Prostate gland (tissue), 2 donors: ENCODE data around the gene SETBP1.

Experiments
- POLR2A ChIP-seq: fragments of 450-650 bp; IDR thresholded peaks from one replicate; pipeline ENCODE4 v1.6.1; 2016; ENCODE audit warnings: antibody characterized with exemption, mild to moderate bottlenecking
- POLR2AphosphoS5 ChIP-seq: sonication (generic); formaldehyde crosslinking; IDR thresholded peaks from one replicate; pipeline ENCODE4 v1.6.1; 2017; ENCODE audit warnings: antibody characterized with exemption
- TF ChIP-seq, protein P1 (sequence below), 4 experiments: fragments of 200-600 bp in 2 of 4; fragments of 450-650 bp in 2 of 4; sonication (generic) in 2 of 4; IDR thresholded peaks; 1 replicate in 3 of 4; 2 replicates in 1 of 4; pipeline ENCODE4 v1.5.1; 2016 to 2019; ENCODE audit warnings: antibody characterized with exemption in 4 of 4, mild to moderate bottlenecking in 2 of 4, moderate library complexity in 2 of 4

- TF ChIP-seq, protein P1, sequence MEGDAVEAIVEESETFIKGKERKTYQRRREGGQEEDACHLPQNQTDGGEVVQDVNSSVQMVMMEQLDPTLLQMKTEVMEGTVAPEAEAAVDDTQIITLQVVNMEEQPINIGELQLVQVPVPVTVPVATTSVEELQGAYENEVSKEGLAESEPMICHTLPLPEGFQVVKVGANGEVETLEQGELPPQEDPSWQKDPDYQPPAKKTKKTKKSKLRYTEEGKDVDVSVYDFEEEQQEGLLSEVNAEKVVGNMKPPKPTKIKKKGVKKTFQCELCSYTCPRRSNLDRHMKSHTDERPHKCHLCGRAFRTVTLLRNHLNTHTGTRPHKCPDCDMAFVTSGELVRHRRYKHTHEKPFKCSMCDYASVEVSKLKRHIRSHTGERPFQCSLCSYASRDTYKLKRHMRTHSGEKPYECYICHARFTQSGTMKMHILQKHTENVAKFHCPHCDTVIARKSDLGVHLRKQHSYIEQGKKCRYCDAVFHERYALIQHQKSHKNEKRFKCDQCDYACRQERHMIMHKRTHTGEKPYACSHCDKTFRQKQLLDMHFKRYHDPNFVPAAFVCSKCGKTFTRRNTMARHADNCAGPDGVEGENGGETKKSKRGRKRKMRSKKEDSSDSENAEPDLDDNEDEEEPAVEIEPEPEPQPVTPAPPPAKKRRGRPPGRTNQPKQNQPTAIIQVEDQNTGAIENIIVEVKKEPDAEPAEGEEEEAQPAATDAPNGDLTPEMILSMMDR (IDR thresholded peaks at IDR 0.05): no peak
- no peak for TF ChIP-seq POLR2A
- TF ChIP-seq POLR2AphosphoS5: no peak
Measured at GRCh38 chr18:44844486-44844885, 163.8 kb downstream of the SETBP1 start.
